Activated naive CD8-positive, alpha-beta T cell (primary cell): ENCODE results near the gene VEGFB.
A peak's percentile ranks its signal among the peaks of the same experiment; 100 is the strongest.

Source experiments
- H3K27ac Mint-ChIP-seq: one replicate; pipeline ENCODE4 v1.8.0; 2021; ENCODE audit warnings: mixed read lengths
- H3K27me3 Mint-ChIP-seq: one replicate; pipeline ENCODE4 v1.8.0; 2021; ENCODE audit warnings: mixed read lengths
- H3K36me3 Mint-ChIP-seq: one replicate; pipeline ENCODE4 v1.8.0; 2021; ENCODE audit warnings: mixed read lengths
- H3K4me1 Mint-ChIP-seq: one replicate; pipeline ENCODE4 v1.8.0; 2021; ENCODE audit warnings: low read depth, mixed read lengths
- H3K4me3 Mint-ChIP-seq: one replicate; pipeline ENCODE4 v1.8.0; 2021; ENCODE audit warnings: mild to moderate bottlenecking, mixed read lengths
- H3K9me3 Mint-ChIP-seq: one replicate; pipeline ENCODE4 v1.8.0; 2021; ENCODE audit warnings: low read depth, mixed read lengths

Gene VEGFB

GRCh38 chr11:64232967-64233315 is 1.4 kb upstream of the VEGFB start:
- Mint-ChIP-seq H3K36me3 (no peaks in the 10 kb centered on the region), H3K27me3 (no peaks in the 10 kb centered on the region), H3K27ac (peak overlapping the region; percentile 54), H3K9me3 (no peaks in the 10 kb centered on the region), H3K4me1 (peaks cover 37% of the 10 kb centered on the region), H3K4me3 (peak overlapping the region; percentile 76)

GRCh38 chr11:64234647-64235379 is 429 bp downstream of the VEGFB start:
- no peaks in the 10 kb centered on the region for H3K27me3 Mint-ChIP-seq
- peak overlapping the region; percentile 87 for H3K4me3 Mint-ChIP-seq
- no peak overlapping the region for H3K27ac Mint-ChIP-seq
- H3K36me3 Mint-ChIP-seq, result no peaks in the 10 kb centered on the region
- peaks cover 35% of the 10 kb centered on the region for H3K4me1 Mint-ChIP-seq
- no peaks in the 10 kb centered on the region for H3K9me3 Mint-ChIP-seq

GRCh38 chr11:64235437-64236161 is 1.2 kb downstream of the VEGFB start:
- H3K4me3 Mint-ChIP-seq, result peak overlapping the region; percentile 87
- H3K9me3 Mint-ChIP-seq, result no peaks in the 10 kb centered on the region
- peaks cover 39% of the 10 kb centered on the region for H3K4me1 Mint-ChIP-seq
- H3K36me3 Mint-ChIP-seq, result no peaks in the 10 kb centered on the region
- H3K27ac Mint-ChIP-seq, result peak overlapping the region; percentile 84
- H3K27me3 Mint-ChIP-seq, result no peaks in the 10 kb centered on the region

- Mint-ChIP-seq H3K9me3 (no peaks in the 10 kb centered on the region), H3K27me3 (no peaks in the 10 kb centered on the region), H3K27ac (no peak overlapping the region), H3K4me3 (no peak overlapping the region), H3K36me3 (no peaks in the 10 kb centered on the region), H3K4me1 (peaks cover 29% of the 10 kb centered on the region)
These were observed 3.1 kb downstream of the VEGFB start for GRCh38 chr11:64237484-64237951.

GRCh38 chr11:64238076-64238475 is 3.7 kb downstream of the VEGFB start:
- Mint-ChIP-seq H3K9me3 (no peaks in the 10 kb centered on the region), H3K4me3 (no peak overlapping the region), H3K4me1 (peaks cover 31% of the 10 kb centered on the region), H3K36me3 (no peaks in the 10 kb centered on the region), H3K27ac (peak overlapping the region; percentile 34), H3K27me3 (no peaks in the 10 kb centered on the region)

- Mint-ChIP-seq H3K4me3 (peak overlapping the region; percentile 27), H3K27me3 (no peaks in the 10 kb centered on the region), H3K9me3 (no peaks in the 10 kb centered on the region), H3K27ac (peak overlapping the region; percentile 34), H3K4me1 (peaks cover 33% of the 10 kb centered on the region), H3K36me3 (no peaks in the 10 kb centered on the region)
These were observed 4.6 kb downstream of the VEGFB start for GRCh38 chr11:64238999-64239398.

- no peaks in the 10 kb centered on the region for H3K9me3 Mint-ChIP-seq
- no peaks in the 10 kb centered on the region for H3K36me3 Mint-ChIP-seq
- H3K27me3 Mint-ChIP-seq, result no peaks in the 10 kb centered on the region
- H3K4me3 Mint-ChIP-seq, result peak overlapping the region; percentile 92
- peak overlapping the region; percentile 97 for H3K27ac Mint-ChIP-seq
- H3K4me1 Mint-ChIP-seq, result peaks cover 33% of the 10 kb centered on the region
These were observed 5.5 kb downstream of the VEGFB start for GRCh38 chr11:64239662-64240434.

- H3K9me3 Mint-ChIP-seq, result no peaks in the 10 kb centered on the region
- no peaks in the 10 kb centered on the region for H3K36me3 Mint-ChIP-seq
- peak within 1 kb of the TSS; percentile 97 for H3K27ac Mint-ChIP-seq
- H3K4me3 Mint-ChIP-seq, result peak within 1 kb of the TSS; percentile 92
- no peaks in the 10 kb centered on the region for H3K27me3 Mint-ChIP-seq
- H3K4me1 Mint-ChIP-seq, result peaks cover 27% of the 10 kb centered on the region
These were observed 6.3 kb downstream of the VEGFB start, which contains the start of gene FKBP2 for GRCh38 chr11:64240435-64241240. Gene FKBP2 (plus strand): TSS chr11:64241095. CDS start chr11:64242388, 1,293 bp downstream.

GRCh38 chr11:64241241-64241490 is 6.8 kb downstream of the VEGFB start:
- no peaks in the 10 kb centered on the region for H3K27me3 Mint-ChIP-seq
- no peaks in the 10 kb centered on the region for H3K9me3 Mint-ChIP-seq
- H3K4me1 Mint-ChIP-seq, result peaks cover 27% of the 10 kb centered on the region
- peak overlapping the region; percentile 92 for H3K4me3 Mint-ChIP-seq
- H3K27ac Mint-ChIP-seq, result peak overlapping the region; percentile 97
- no peaks in the 10 kb centered on the region for H3K36me3 Mint-ChIP-seq

GRCh38 chr11:64241491-64242374 is 7.3 kb downstream of the VEGFB start:
- peaks cover 27% of the 10 kb centered on the region for H3K4me1 Mint-ChIP-seq
- peak overlapping the region; percentile 92 for H3K4me3 Mint-ChIP-seq
- no peaks in the 10 kb centered on the region for H3K36me3 Mint-ChIP-seq
- H3K9me3 Mint-ChIP-seq, result no peaks in the 10 kb centered on the region
- peak overlapping the region; percentile 97 for H3K27ac Mint-ChIP-seq
- no peaks in the 10 kb centered on the region for H3K27me3 Mint-ChIP-seq

GRCh38 chr11:64243236-64243854 is 9.0 kb downstream of the VEGFB start:
- Mint-ChIP-seq H3K9me3 (no peaks in the 10 kb centered on the region), H3K4me3 (peak overlapping the region; percentile 77), H3K27ac (peak overlapping the region; percentile 54), H3K4me1 (peaks cover 30% of the 10 kb centered on the region), H3K27me3 (no peaks in the 10 kb centered on the region), H3K36me3 (no peaks in the 10 kb centered on the region)

- Mint-ChIP-seq H3K36me3 (no peaks in the 10 kb centered on the region), H3K27me3 (no peaks in the 10 kb centered on the region), H3K9me3 (no peaks in the 10 kb centered on the region), H3K4me1 (peaks cover 28% of the 10 kb centered on the region), H3K27ac (peak overlapping the region; percentile 54), H3K4me3 (peak overlapping the region; percentile 77)
These were observed 9.7 kb downstream of the VEGFB start for GRCh38 chr11:64244107-64244506.

- Mint-ChIP-seq H3K36me3 (no peaks in the 10 kb centered on the region), H3K27ac (no peak overlapping the region), H3K4me3 (peak overlapping the region; percentile 94), H3K27me3 (no peaks in the 10 kb centered on the region), H3K9me3 (no peaks in the 10 kb centered on the region), H3K4me1 (peaks cover 26% of the 10 kb centered on the region)
These were observed 10.6 kb downstream of the VEGFB start for GRCh38 chr11:64244966-64245365.
